Measurements from ENCODE around the gene BRAT1. TPM values are rescaled to one million over a fixed set of nuclear protein-coding genes. Genes with fewer than 3 reads are reported as not detected.

BRAT1 gene
- total and polyA plus RNA-seq, 2 experiments from 2014 or later, result 32.5 to 76.8 TPM

DNA sequence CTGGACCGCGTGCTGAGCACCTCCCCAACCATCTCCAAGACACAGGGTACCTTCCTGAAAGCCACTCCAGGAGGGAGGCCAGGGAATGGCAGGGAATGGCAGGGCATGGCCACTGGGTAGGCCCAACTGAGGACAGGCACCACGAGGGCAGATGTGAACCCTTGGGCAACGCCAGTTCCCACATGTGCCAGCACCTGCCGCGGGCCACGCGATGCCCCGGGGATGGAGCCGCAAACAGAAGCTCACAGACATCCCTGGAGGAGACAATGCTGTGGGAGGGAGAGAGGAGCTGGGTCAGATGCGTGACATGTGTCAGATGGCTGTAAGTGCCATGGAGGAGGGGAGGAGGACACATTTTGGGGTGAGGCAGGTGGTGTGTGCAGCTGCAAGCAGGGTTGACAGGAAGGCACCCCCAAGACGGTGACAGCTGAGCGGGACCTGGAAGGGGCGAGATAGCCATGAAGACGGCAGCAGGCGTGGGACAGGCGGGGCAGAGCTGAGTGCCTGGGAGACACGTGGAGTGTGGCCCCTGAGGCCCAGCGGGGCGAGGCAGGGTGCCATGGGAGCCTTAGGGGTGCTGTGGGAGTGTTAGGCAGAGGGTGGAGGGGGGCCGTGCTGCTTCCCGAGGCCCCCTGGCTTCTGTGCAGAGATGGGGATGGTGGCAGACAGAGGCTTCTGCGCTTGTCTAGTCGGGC, 31.1 kb upstream of the BRAT1 start:
- no peak for DNase-seq (ENCODE audit: low spot score)
- Histone ChIP-seq H4K20me1 (replicated peaks; ENCODE audit: insufficient read depth) (no peaks in the 10 kb centered on the region), H3K79me2 (replicated peaks; ENCODE audit: insufficient read depth) (no peaks in the 10 kb centered on the region), H3K4me1 (ENCODE audit: insufficient read depth) (no peaks in the 10 kb centered on the region), H2AFZ (no peak overlapping the region), H3K36me3 (ENCODE audit: insufficient read depth) (no peaks in the 10 kb centered on the region), H3K4me2 (no peak overlapping the region), H3F3A (replicated peaks; ENCODE audit: low read depth) (no peaks in the 10 kb centered on the region), H3K4me3 (no peak overlapping the region), H3K27ac (ENCODE audit: low read depth) (no peak overlapping the region), H3K9me2 (ENCODE audit: insufficient read depth) (no peaks in the 10 kb centered on the region), H3K27me3 (ENCODE audit: insufficient read depth) (no peaks in the 10 kb centered on the region)
- H3K4me1 Mint-ChIP-seq, result peaks cover 17% of the 10 kb centered on the region
- TF ChIP-seq REST (IDR thresholded peaks at IDR 0.05; ENCODE audit: unreplicated experiment), result no peak
- no peak overlapping the region for H3K4me3 Mint-ChIP-seq
- no peak for ATAC-seq
- no peaks in the 10 kb centered on the region for H3K9me3 Mint-ChIP-seq
- no peaks in the 10 kb centered on the region for H3K36me3 Mint-ChIP-seq (ENCODE audit: low read depth)
- H3K27ac Mint-ChIP-seq, result no peak overlapping the region
- H3K27me3 Mint-ChIP-seq (ENCODE audit: insufficient read depth, low read depth, poor library complexity), result peaks cover 8% of the 10 kb centered on the region

DNA sequence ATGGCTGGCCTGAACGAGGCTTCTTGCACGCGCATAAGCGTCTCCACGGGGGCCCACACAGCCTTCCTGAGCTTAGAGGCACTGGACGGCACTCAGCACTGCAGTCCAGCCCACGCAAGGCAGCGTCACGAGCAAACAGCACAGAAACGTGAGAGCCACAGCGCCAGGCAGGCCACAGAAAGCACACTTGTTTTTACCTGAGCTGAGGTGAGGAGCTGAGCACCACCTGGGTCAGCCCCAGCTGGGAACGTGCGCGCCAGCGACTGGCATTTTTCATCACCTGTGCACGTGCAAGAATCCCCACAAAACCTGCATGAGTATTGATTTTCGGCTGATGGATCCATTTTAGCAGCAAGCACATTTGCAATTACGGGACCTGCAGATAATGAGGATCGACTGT, 30.1 kb upstream of the BRAT1 start:
- Histone ChIP-seq H3K4me1 (ENCODE audit: insufficient read depth) (no peaks in the 10 kb centered on the region), H3K4me3 (no peak overlapping the region), H3K9me2 (ENCODE audit: insufficient read depth) (no peaks in the 10 kb centered on the region), H3K27me3 (ENCODE audit: insufficient read depth) (no peaks in the 10 kb centered on the region), H4K20me1 (replicated peaks; ENCODE audit: insufficient read depth) (no peaks in the 10 kb centered on the region), H3K27ac (ENCODE audit: low read depth) (no peak overlapping the region), H2AFZ (no peak overlapping the region), H3K36me3 (ENCODE audit: insufficient read depth) (no peaks in the 10 kb centered on the region), H3K4me2 (no peak overlapping the region), H3F3A (replicated peaks; ENCODE audit: low read depth) (no peaks in the 10 kb centered on the region), H3K79me2 (replicated peaks; ENCODE audit: insufficient read depth) (no peaks in the 10 kb centered on the region)
- ATAC-seq (no peak), DNase-seq (ENCODE audit: low spot score) (no peak)
- Mint-ChIP-seq H3K36me3 (ENCODE audit: low read depth) (no peaks in the 10 kb centered on the region), H3K27me3 (ENCODE audit: insufficient read depth, low read depth, poor library complexity) (peaks cover 8% of the 10 kb centered on the region), H3K4me1 (peaks cover 17% of the 10 kb centered on the region), H3K4me3 (no peak overlapping the region), H3K27ac (0 out of 2 replicates have a peak overlapping the region, but pooled peaks have one; percentile 30), H3K9me3 (no peaks in the 10 kb centered on the region)
- no peak for TF ChIP-seq ZNF114 (CRISPR knock-in tag; IDR thresholded peaks at IDR 0.05)
- no peak for TF ChIP-seq ZNF331 (CRISPR knock-in tag; IDR thresholded peaks at IDR 0.05; ENCODE audit: low read depth)
- no peak for TF ChIP-seq REST (IDR thresholded peaks at IDR 0.05; ENCODE audit: unreplicated experiment)
- TF ChIP-seq POLR2AphosphoS5 (IDR thresholded peaks at IDR 0.05; ENCODE audit: low read depth), result no peak
- no peak for TF ChIP-seq EZH2 (IDR thresholded peaks at IDR 0.05; ENCODE audit: low read depth, unreplicated experiment)
- TF ChIP-seq NANOG (IDR thresholded peaks at IDR 0.05; ENCODE audit: borderline replicate concordance), result no peak
- TF ChIP-seq STAT1 (IDR thresholded peaks at IDR 0.05; ENCODE audit: unreplicated experiment), result no peak
- no peak for TF ChIP-seq CREB1 (CRISPR knock-in tag; IDR thresholded peaks at IDR 0.05; ENCODE audit: low read depth)
